Measurements from ENCODE around the gene OTUB2.
A peak's percentile ranks its signal among the peaks of the same experiment; 100 is the strongest.

Gene OTUB2

GRCh38 chr14:94026173-94026888 is at the start of gene OTUB2:
TSS of gene OTUB2 (plus strand) at chr14:94026340. CDS start at chr14:94026538, 198 bp downstream.
- DNase-seq, result peak; percentile 98
- peak within 1 kb of the TSS; percentile 67 for H3K4me3 Mint-ChIP-seq
- H3K36me3 Mint-ChIP-seq (ENCODE audit: low read depth), result no peaks in the 10 kb centered on the region
- peaks cover 48% of the 10 kb centered on the region for H3K4me1 Mint-ChIP-seq (ENCODE audit: low read depth)
- no peaks in the 10 kb centered on the region for H3K27me3 Mint-ChIP-seq
- no peaks in the 10 kb centered on the region for H3K9me3 Mint-ChIP-seq
- H3K27ac Mint-ChIP-seq, result no peak within 1 kb of the TSS

GRCh38 chr14:93976477-93977057 is 49.6 kb upstream of the OTUB2 start, which contains the start of gene ASB2:
TSS of gene ASB2 (minus strand) at chr14:93976570. CDS start at chr14:93964539, 12,031 bp downstream.
- H3K9me3 Mint-ChIP-seq, result peaks cover 19% of the 10 kb centered on the region
- peaks cover 42% of the 10 kb centered on the region for H3K36me3 Mint-ChIP-seq (ENCODE audit: low read depth)
- no peak for DNase-seq
- peak within 1 kb of the TSS; percentile 57 for H3K4me3 Mint-ChIP-seq
- peaks cover 96% of the 10 kb centered on the region for H3K4me1 Mint-ChIP-seq (ENCODE audit: low read depth)
- no peaks in the 10 kb centered on the region for H3K27me3 Mint-ChIP-seq
- H3K27ac Mint-ChIP-seq, result peak within 1 kb of the TSS; percentile 98

- Mint-ChIP-seq H3K27ac (peak overlapping the region; percentile 98), H3K4me1 (ENCODE audit: low read depth) (peaks cover 98% of the 10 kb centered on the region), H3K4me3 (peak overlapping the region; percentile 57), H3K36me3 (ENCODE audit: low read depth) (peaks cover 42% of the 10 kb centered on the region), H3K9me3 (peaks cover 19% of the 10 kb centered on the region), H3K27me3 (no peaks in the 10 kb centered on the region)
- no peak for DNase-seq
Measured at GRCh38 chr14:93977171-93977570, 49.0 kb upstream of the OTUB2 start.

GRCh38 chr14:93977790-93978581 is 48.2 kb upstream of the OTUB2 start:
- Mint-ChIP-seq H3K27ac (peak overlapping the region; percentile 98), H3K27me3 (no peaks in the 10 kb centered on the region), H3K36me3 (ENCODE audit: low read depth) (peaks cover 42% of the 10 kb centered on the region), H3K9me3 (peaks cover 19% of the 10 kb centered on the region), H3K4me3 (peak overlapping the region; percentile 43), H3K4me1 (ENCODE audit: low read depth) (peaks cover 93% of the 10 kb centered on the region)
- peak; percentile 82 for DNase-seq

- peak overlapping the region; percentile 98 for H3K27ac Mint-ChIP-seq
- H3K9me3 Mint-ChIP-seq, result peaks cover 19% of the 10 kb centered on the region
- no peaks in the 10 kb centered on the region for H3K27me3 Mint-ChIP-seq
- H3K36me3 Mint-ChIP-seq (ENCODE audit: low read depth), result peaks cover 42% of the 10 kb centered on the region
- H3K4me3 Mint-ChIP-seq, result peak overlapping the region; percentile 43
- peak; percentile 66 for DNase-seq
- H3K4me1 Mint-ChIP-seq (ENCODE audit: low read depth), result peaks cover 88% of the 10 kb centered on the region
Measured at GRCh38 chr14:93978735-93979134, 47.4 kb upstream of the OTUB2 start.

GRCh38 chr14:93980456-93981201 is 45.5 kb upstream of the OTUB2 start:
- DNase-seq, result no peak
- H3K4me3 Mint-ChIP-seq, result no peak overlapping the region
- peaks cover 37% of the 10 kb centered on the region for H3K36me3 Mint-ChIP-seq (ENCODE audit: low read depth)
- peaks cover 76% of the 10 kb centered on the region for H3K4me1 Mint-ChIP-seq (ENCODE audit: low read depth)
- no peaks in the 10 kb centered on the region for H3K27me3 Mint-ChIP-seq
- H3K27ac Mint-ChIP-seq, result peak overlapping the region; percentile 98
- H3K9me3 Mint-ChIP-seq, result peaks cover 17% of the 10 kb centered on the region

GRCh38 chr14:93981316-93982229 is 44.6 kb upstream of the OTUB2 start:
- no peak overlapping the region for H3K4me3 Mint-ChIP-seq
- peak overlapping the region; percentile 57 for H3K27ac Mint-ChIP-seq
- peaks cover 32% of the 10 kb centered on the region for H3K36me3 Mint-ChIP-seq (ENCODE audit: low read depth)
- H3K9me3 Mint-ChIP-seq, result peaks cover 13% of the 10 kb centered on the region
- H3K27me3 Mint-ChIP-seq, result no peaks in the 10 kb centered on the region
- H3K4me1 Mint-ChIP-seq (ENCODE audit: low read depth), result peaks cover 66% of the 10 kb centered on the region
- DNase-seq, result no peak

GRCh38 chr14:93982230-93983007 is 43.7 kb upstream of the OTUB2 start:
- Mint-ChIP-seq H3K27ac (no peak overlapping the region), H3K36me3 (ENCODE audit: low read depth) (peaks cover 23% of the 10 kb centered on the region), H3K4me3 (no peak overlapping the region), H3K27me3 (no peaks in the 10 kb centered on the region), H3K9me3 (peaks cover 6% of the 10 kb centered on the region), H3K4me1 (ENCODE audit: low read depth) (peaks cover 58% of the 10 kb centered on the region)
- no peak for DNase-seq

GRCh38 chr14:93984070-93984469 is 42.1 kb upstream of the OTUB2 start:
- DNase-seq, result no peak
- H3K27me3 Mint-ChIP-seq, result no peaks in the 10 kb centered on the region
- H3K36me3 Mint-ChIP-seq (ENCODE audit: low read depth), result peaks cover 8% of the 10 kb centered on the region
- peaks cover 41% of the 10 kb centered on the region for H3K4me1 Mint-ChIP-seq (ENCODE audit: low read depth)
- H3K9me3 Mint-ChIP-seq, result peaks cover 3% of the 10 kb centered on the region
- H3K27ac Mint-ChIP-seq, result no peak overlapping the region
- H3K4me3 Mint-ChIP-seq, result no peak overlapping the region

GRCh38 chr14:93984987-93985410 is 41.1 kb upstream of the OTUB2 start:
- DNase-seq, result no peak
- no peak overlapping the region for H3K4me3 Mint-ChIP-seq
- H3K36me3 Mint-ChIP-seq (ENCODE audit: low read depth), result peaks cover 4% of the 10 kb centered on the region
- H3K27me3 Mint-ChIP-seq, result no peaks in the 10 kb centered on the region
- H3K27ac Mint-ChIP-seq, result peak overlapping the region; percentile 2
- peaks cover 35% of the 10 kb centered on the region for H3K4me1 Mint-ChIP-seq (ENCODE audit: low read depth)
- no peaks in the 10 kb centered on the region for H3K9me3 Mint-ChIP-seq

GRCh38 chr14:93986955-93987354 is 39.2 kb upstream of the OTUB2 start:
- Mint-ChIP-seq H3K27me3 (no peaks in the 10 kb centered on the region), H3K27ac (no peak overlapping the region), H3K4me1 (ENCODE audit: low read depth) (peaks cover 25% of the 10 kb centered on the region), H3K9me3 (no peaks in the 10 kb centered on the region), H3K36me3 (ENCODE audit: low read depth) (no peaks in the 10 kb centered on the region), H3K4me3 (no peak overlapping the region)
- DNase-seq, result no peak

- no peak for DNase-seq
- Mint-ChIP-seq H3K9me3 (no peaks in the 10 kb centered on the region), H3K36me3 (ENCODE audit: low read depth) (no peaks in the 10 kb centered on the region), H3K27ac (no peak overlapping the region), H3K4me1 (ENCODE audit: low read depth) (peaks cover 22% of the 10 kb centered on the region), H3K27me3 (no peaks in the 10 kb centered on the region), H3K4me3 (no peak overlapping the region)
Measured at GRCh38 chr14:93987376-93987775, 38.8 kb upstream of the OTUB2 start.
